DND-41 (cell line): ENCODE measurements around the gene LPCAT1.

ENCODE experiments used
- ATAC-seq: fragments of 200-7000 bp; cut with Tn5 transposase; 3 replicates; pipeline ENCODE4 v1.9.1; 2021; ENCODE audit warnings: low read depth; ENCODE audit not compliant: insufficient read depth
- DNase-seq: peaks from one replicate; pipeline ENCODE4 v3.0.0-alpha.2; 2020
- H2AFZ ChIP-seq: 2 replicates; pipeline ENCODE4 v1.6.0; 2012; ENCODE audit warnings: low read depth, low read length
- H3K27ac ChIP-seq: 2 replicates; pipeline ENCODE4 v1.5.1; 2012; ENCODE audit warnings: low read length, inconsistent platforms
- H3K27me3 ChIP-seq: fragments of 200-600 bp; sonication (generic); 2 replicates; pipeline ENCODE4 v1.6.0; 2012; ENCODE audit warnings: low read length, mild to moderate bottlenecking, inconsistent platforms; ENCODE audit not compliant: insufficient read depth, poor library complexity
- H3K36me3 ChIP-seq: 2 replicates; pipeline ENCODE4 v1.5.1; 2012; ENCODE audit warnings: low read length, inconsistent platforms; ENCODE audit not compliant: insufficient read depth
- H3K4me1 ChIP-seq: 2 replicates; pipeline ENCODE4 v1.5.1; 2012; ENCODE audit warnings: mild to moderate bottlenecking, low read length; ENCODE audit not compliant: insufficient read depth
- H3K4me2 ChIP-seq: 2 replicates; pipeline ENCODE4 v1.6.0; 2012; ENCODE audit warnings: mild to moderate bottlenecking, moderate library complexity, low read length, inconsistent platforms; ENCODE audit not compliant: insufficient read depth
- H3K4me3 ChIP-seq, 2 experiments: fragments of 200-600 bp in 1 of 2; shearing (Covaris generic) in 1 of 2; 2 replicates each; pipeline ENCODE4 v1.5.1; 2012 to 2016; ENCODE audit warnings: inconsistent platforms in 2 of 2, low read length in 2 of 2, mild to moderate bottlenecking in 2 of 2, low read depth in 1 of 2, moderate library complexity in 1 of 2
- H3K79me2 ChIP-seq: 2 replicates; pipeline ENCODE4 v1.6.0; 2012; ENCODE audit warnings: low read length, inconsistent platforms; ENCODE audit not compliant: insufficient read depth
- H3K9ac ChIP-seq: 2 replicates; pipeline ENCODE4 v1.6.0; 2012; ENCODE audit warnings: low read depth, mild to moderate bottlenecking, inconsistent platforms, low read length, moderate library complexity
- H3K9me3 ChIP-seq: 2 replicates; pipeline ENCODE4 v1.5.1; 2012; ENCODE audit warnings: low read length, moderate library complexity, mild to moderate bottlenecking, inconsistent platforms; ENCODE audit not compliant: insufficient read depth, severe bottlenecking
- H4K20me1 ChIP-seq: 2 replicates; pipeline ENCODE4 v1.6.0; 2012; ENCODE audit warnings: low read length; ENCODE audit not compliant: insufficient read depth
- CTCF ChIP-seq: IDR thresholded peaks from 2 replicates; pipeline ENCODE4 v1.5.1; 2012; ENCODE audit warnings: borderline replicate concordance, low read length, moderate library complexity, mild to moderate bottlenecking; ENCODE audit not compliant: poor library complexity, severe bottlenecking; ENCODE audit errors: extremely low read depth
- EZH2 ChIP-seq: IDR thresholded peaks from 3 replicates; pipeline ENCODE4 v1.6.1; 2012; ENCODE audit warnings: borderline replicate concordance, low read depth, mild to moderate bottlenecking, moderate library complexity, low read length, inconsistent platforms; ENCODE audit not compliant: severe bottlenecking

Gene LPCAT1

GRCh38 chr5:1449081-1449630 lies 74.6 kb downstream of the LPCAT1 start:
- no peak overlapping the region for H3K4me2 ChIP-seq
- H3K27ac ChIP-seq = 0 out of 2 replicates have a peak overlapping the region, but pooled peaks have one; percentile 37
- no peak for TF ChIP-seq CTCF
- no peak for TF ChIP-seq EZH2
- peaks cover 28% of the 10 kb centered on the region for H3K4me1 ChIP-seq
- no peaks in the 10 kb centered on the region; the same call in 1 of the 2 replicates for H4K20me1 ChIP-seq
- no peak overlapping the region for H2AFZ ChIP-seq
- H3K9me3 ChIP-seq = peaks cover 16% of the 10 kb centered on the region
- H3K79me2 ChIP-seq = no peaks in the 10 kb centered on the region
- ATAC-seq (no peak), DNase-seq (no peak)
- no peak overlapping the region for H3K9ac ChIP-seq
- no peaks in the 10 kb centered on the region for H3K27me3 ChIP-seq
- no peak overlapping the region for H3K4me3 ChIP-seq
- no peaks in the 10 kb centered on the region for H3K36me3 ChIP-seq

GRCh38 chr5:1448511-1449011 lies 75.2 kb downstream of the LPCAT1 start:
- Histone ChIP-seq H3K4me3 (peak overlapping the region in 1 of 2 experiments; percentile 48; a peak in 2 of 4 replicates), H3K4me2 (peak overlapping the region; percentile 67)

GRCh38 chr5:1447671-1448361 lies 75.9 kb downstream of the LPCAT1 start:
- H3K4me3 ChIP-seq = peak overlapping the region in 1 of 2 experiments; percentile 48; a peak in 2 of 4 replicates
- TF ChIP-seq EZH2 (no peak), CTCF (peak; percentile 0)
- DNase-seq (peak; percentile 88), ATAC-seq (peak; percentile 98)
- H3K9me3 ChIP-seq = peaks cover 6% of the 10 kb centered on the region
- no peaks in the 10 kb centered on the region; the same call in 1 of the 2 replicates for H4K20me1 ChIP-seq
- peak overlapping the region; percentile 48; the same call in 1 of the 2 replicates for H2AFZ ChIP-seq
- peak overlapping the region; percentile 67 for H3K4me2 ChIP-seq
- H3K79me2 ChIP-seq = no peaks in the 10 kb centered on the region
- peak overlapping the region; percentile 75 for H3K27ac ChIP-seq
- no peaks in the 10 kb centered on the region for H3K36me3 ChIP-seq
- no peaks in the 10 kb centered on the region for H3K27me3 ChIP-seq
- H3K4me1 ChIP-seq = peaks cover 28% of the 10 kb centered on the region
- peak overlapping the region; percentile 35 for H3K9ac ChIP-seq

More at GRCh38 chr5:1448511-1449011, 75.2 kb downstream of the LPCAT1 start:
- ATAC-seq (no peak), DNase-seq (no peak)
- H3K4me1 ChIP-seq = peaks cover 28% of the 10 kb centered on the region
- peak; percentile 9 for TF ChIP-seq CTCF
- no peak for TF ChIP-seq EZH2
- H3K79me2 ChIP-seq = no peaks in the 10 kb centered on the region
- H3K36me3 ChIP-seq = no peaks in the 10 kb centered on the region
- peaks cover 10% of the 10 kb centered on the region for H3K9me3 ChIP-seq
- H2AFZ ChIP-seq = no peak overlapping the region
- H4K20me1 ChIP-seq = no peaks in the 10 kb centered on the region; the same call in 1 of the 2 replicates
- H3K27ac ChIP-seq = peak overlapping the region; percentile 75
- no peaks in the 10 kb centered on the region for H3K27me3 ChIP-seq
- H3K9ac ChIP-seq = peak overlapping the region; percentile 35
